Gastroesophageal sphincter (tissue), 3 donors: Measurements from ENCODE around the gene FSHR.

Experiments
- CTCF ChIP-seq, 4 experiments: fragments of 200-600 bp in 2 of 4; fragments of 450-650 bp in 2 of 4; sonication (generic) in 1 of 4; IDR thresholded peaks; one replicate each; pipeline ENCODE4 v1.5.1; 2017 to 2019; ENCODE audit warnings: antibody characterized with exemption in 4 of 4, mild to moderate bottlenecking in 2 of 4, moderate library complexity in 2 of 4
- POLR2AphosphoS5 ChIP-seq: sonication (generic); formaldehyde crosslinking; IDR thresholded peaks from one replicate; pipeline ENCODE4 v1.6.1; 2017; ENCODE audit warnings: antibody characterized with exemption

- TF ChIP-seq POLR2AphosphoS5 (no peak), CTCF (IDR thresholded peaks at IDR 0.05) (no peak)
Measured at GRCh38 chr2:49032936-49033335, 121.4 kb downstream of the FSHR start.
